Activated naive CD8-positive, alpha-beta T cell treated with anti-CD3 and anti-CD28 coated beads, Interleukin-2, amount 10 ng/mL, durations not matched to agents 7 days and 5 days (primary cell): ENCODE measurements around the gene HELLS. TPM values are rescaled to one million over a fixed set of nuclear protein-coding genes. Genes with fewer than 3 reads are reported as not detected.
A peak's percentile ranks its signal among the peaks of the same experiment; 100 is the strongest.
"Not testable (repeated sequence)": the region's sequence is repeated elsewhere in the genome, so short reads cannot be mapped to it uniquely, and the experiment has no call there.

Experiments
- ATAC-seq: fragments of 150-1000 bp; cut with Tn5 transposase; one replicate; pipeline ENCODE4 v1.10.0; 2021; ENCODE audit warnings: low read depth, moderate library complexity
- POLR2A ChIA-PET: fragments of 350-600 bp; sonication (Branson Sonifier 250); formaldehyde crosslinking; loops from one replicate; lab custom pipeline; 2021; ENCODE audit warnings: antibody characterized with exemption; lab: Charles Lee
- DNase-seq: peaks from one replicate; pipeline ENCODE4 v3.0.0; 2021
- H3K27ac Mint-ChIP-seq: one replicate; pipeline ENCODE4 v1.8.0; 2022; ENCODE audit warnings: mild to moderate bottlenecking, mixed read lengths
- H3K27me3 Mint-ChIP-seq: one replicate; pipeline ENCODE4 v1.8.0; 2022; ENCODE audit warnings: mild to moderate bottlenecking, moderate library complexity, mixed read lengths
- H3K36me3 Mint-ChIP-seq: one replicate; pipeline ENCODE4 v1.8.0; 2021; ENCODE audit warnings: mild to moderate bottlenecking, mixed read lengths
- H3K4me1 Mint-ChIP-seq: one replicate; pipeline ENCODE4 v1.8.0; 2021; ENCODE audit warnings: mixed read lengths
- H3K4me3 Mint-ChIP-seq: one replicate; pipeline ENCODE4 v1.8.0; 2022; ENCODE audit warnings: mild to moderate bottlenecking, moderate library complexity, mixed read lengths
- H3K9me3 Mint-ChIP-seq: one replicate; pipeline ENCODE4 v1.8.0; 2021; ENCODE audit warnings: mixed read lengths
- total RNA-seq, 2 experiments: library from RNA; stranded (reverse); gene quantifications; one replicate each; pipeline ENCODE4 v1.2.3, GENCODE V29; 2021

The HELLS gene
- 100 to 1,000 TPM in 1 of 2 experiments, 10 to 100 TPM in 1; 98.1 to 114 TPM for total RNA-seq

- DNase-seq (peak; percentile 80), ATAC-seq (peak; percentile 76)
- H3K27ac Mint-ChIP-seq: peak within 1 kb of the TSS; percentile 94
- peaks cover 9% of the 10 kb centered on the region for H3K36me3 Mint-ChIP-seq
- H3K4me3 Mint-ChIP-seq: peak within 1 kb of the TSS; percentile 99
- POLR2A ChIA-PET: interaction anchor here (0.6 to 1.5 kb wide), 3 partner anchors 14 to 750 kb away, joined by 3 to 5 read pairs (median 3); no protein-coding TSS in a partner anchor
- no peaks in the 10 kb centered on the region for H3K9me3 Mint-ChIP-seq
- H3K4me1 Mint-ChIP-seq: peaks cover 28% of the 10 kb centered on the region
- H3K27me3 Mint-ChIP-seq: peaks cover 8% of the 10 kb centered on the region
Observed at GRCh38 chr10:94545391-94546048, at the start of gene HELLS. TSS of gene HELLS (plus strand) at chr10:94545788. CDS start at chr10:94545922, 134 bp downstream.

- DNase-seq (no peak), ATAC-seq (no peak)
- Mint-ChIP-seq H3K4me1 (no peaks in the 10 kb centered on the region), H3K27ac (no peak overlapping the region), H3K36me3 (no peaks in the 10 kb centered on the region), H3K9me3 (no peaks in the 10 kb centered on the region), H3K27me3 (peaks cover 2% of the 10 kb centered on the region), H3K4me3 (no peak overlapping the region)
- POLR2A ChIA-PET: no interaction called here
Observed at GRCh38 chr10:94496010-94496409, 49.6 kb upstream of the HELLS start.

GRCh38 chr10:94496646-94497045 lies 48.9 kb upstream of the HELLS start:
- H3K4me3 Mint-ChIP-seq: no peak overlapping the region

GRCh38 chr10:94500063-94500462 lies 45.5 kb upstream of the HELLS start:
- no peaks in the 10 kb centered on the region for H3K36me3 Mint-ChIP-seq
- no peaks in the 10 kb centered on the region for H3K9me3 Mint-ChIP-seq
- no peak overlapping the region for H3K4me3 Mint-ChIP-seq
- DNase-seq (no peak), ATAC-seq (no peak)
- H3K4me1 Mint-ChIP-seq: no peaks in the 10 kb centered on the region
- no peak overlapping the region for H3K27ac Mint-ChIP-seq
- POLR2A ChIA-PET: no interaction called here
- H3K27me3 Mint-ChIP-seq: peaks cover 2% of the 10 kb centered on the region

More at GRCh38 chr10:94496646-94497045, 48.9 kb upstream of the HELLS start:
- Mint-ChIP-seq H3K9me3 (no peaks in the 10 kb centered on the region), H3K27me3 (peaks cover 2% of the 10 kb centered on the region), H3K27ac (no peak overlapping the region), H3K36me3 (no peaks in the 10 kb centered on the region), H3K4me1 (no peaks in the 10 kb centered on the region)
- ATAC-seq: no peak
- DNase-seq: no peak
- POLR2A ChIA-PET: no interaction called here

GRCh38 chr10:94521276-94522250 lies 24.0 kb upstream of the HELLS start:
- H3K27ac Mint-ChIP-seq: no peak overlapping the region
- H3K4me1 Mint-ChIP-seq: no peaks in the 10 kb centered on the region
- ATAC-seq (no peak), DNase-seq (no peak)
- POLR2A ChIA-PET: no interaction called here
- H3K36me3 Mint-ChIP-seq: no peaks in the 10 kb centered on the region
- H3K27me3 Mint-ChIP-seq: peaks cover 3% of the 10 kb centered on the region
- no peak overlapping the region for H3K4me3 Mint-ChIP-seq
- no peaks in the 10 kb centered on the region for H3K9me3 Mint-ChIP-seq

- Mint-ChIP-seq H3K4me3 (no peak overlapping the region), H3K27ac (no peak overlapping the region), H3K4me1 (no peaks in the 10 kb centered on the region), H3K27me3 (peaks cover 13% of the 10 kb centered on the region), H3K36me3 (no peaks in the 10 kb centered on the region), H3K9me3 (no peaks in the 10 kb centered on the region)
- ATAC-seq (no peak), DNase-seq (no peak)
- POLR2A ChIA-PET: no interaction called here
Observed at GRCh38 chr10:94524146-94524545, 21.4 kb upstream of the HELLS start.

- H3K4me1 Mint-ChIP-seq: no peaks in the 10 kb centered on the region
- no peak overlapping the region for H3K4me3 Mint-ChIP-seq
- DNase-seq: no peak
- H3K27ac Mint-ChIP-seq: no peak overlapping the region
- POLR2A ChIA-PET: no interaction called here
- no peaks in the 10 kb centered on the region for H3K36me3 Mint-ChIP-seq
- no peaks in the 10 kb centered on the region for H3K9me3 Mint-ChIP-seq
- no peak for ATAC-seq
- H3K27me3 Mint-ChIP-seq: peaks cover 13% of the 10 kb centered on the region
Observed at GRCh38 chr10:94524711-94525110, 20.9 kb upstream of the HELLS start.

- H3K27me3 Mint-ChIP-seq: peaks cover 29% of the 10 kb centered on the region
- H3K36me3 Mint-ChIP-seq, ATAC-seq, DNase-seq, H3K4me1 Mint-ChIP-seq, H3K9me3 Mint-ChIP-seq, H3K4me3 Mint-ChIP-seq, POLR2A ChIA-PET, H3K27ac Mint-ChIP-seq: not testable (repeated sequence)
Observed at GRCh38 chr10:94531550-94531949, 14.0 kb upstream of the HELLS start.

- no peak for ATAC-seq
- no peaks in the 10 kb centered on the region for H3K4me1 Mint-ChIP-seq
- POLR2A ChIA-PET: no interaction called here
- H3K4me3 Mint-ChIP-seq: no peak overlapping the region
- H3K36me3 Mint-ChIP-seq: no peaks in the 10 kb centered on the region
- peaks cover 21% of the 10 kb centered on the region for H3K27me3 Mint-ChIP-seq
- H3K9me3 Mint-ChIP-seq: no peaks in the 10 kb centered on the region
- no peak overlapping the region for H3K27ac Mint-ChIP-seq
- DNase-seq: no peak
Observed at GRCh38 chr10:94533027-94533426, 12.6 kb upstream of the HELLS start.

- H3K27ac Mint-ChIP-seq, H3K9me3 Mint-ChIP-seq, ATAC-seq, POLR2A ChIA-PET, DNase-seq, H3K36me3 Mint-ChIP-seq, H3K4me3 Mint-ChIP-seq, H3K27me3 Mint-ChIP-seq: not testable (repeated sequence)
- H3K4me1 Mint-ChIP-seq: peaks cover 19% of the 10 kb centered on the region
Observed at GRCh38 chr10:94542282-94542681, 3.3 kb upstream of the HELLS start.

- Mint-ChIP-seq H3K9me3 (no peaks in the 10 kb centered on the region), H3K27me3 (peaks cover 4% of the 10 kb centered on the region), H3K36me3 (peaks cover 10% of the 10 kb centered on the region), H3K4me1 (peaks cover 28% of the 10 kb centered on the region), H3K4me3 (peak overlapping the region; percentile 99), H3K27ac (peak overlapping the region; percentile 94)
- DNase-seq: no peak
- no peak for ATAC-seq
- POLR2A ChIA-PET: interaction anchor here (0.6 to 1.5 kb wide), 3 partner anchors 13 to 749 kb away, joined by 3 to 5 read pairs (median 3); no protein-coding TSS in a partner anchor
Observed at GRCh38 chr10:94546049-94546900, 687 bp downstream of the HELLS start.

GRCh38 chr10:94546901-94547185 lies 1.3 kb downstream of the HELLS start:
- H3K27me3 Mint-ChIP-seq: no peaks in the 10 kb centered on the region
- H3K36me3 Mint-ChIP-seq: peaks cover 10% of the 10 kb centered on the region
- H3K27ac Mint-ChIP-seq: no peak overlapping the region
- no peak for DNase-seq
- no peak for ATAC-seq
- peak overlapping the region; percentile 99 for H3K4me3 Mint-ChIP-seq
- peaks cover 28% of the 10 kb centered on the region for H3K4me1 Mint-ChIP-seq
- no peaks in the 10 kb centered on the region for H3K9me3 Mint-ChIP-seq
- POLR2A ChIA-PET: interaction anchor here (1.3 kb wide), 1 partner anchor 13 kb away, joined by 3 read pairs; no protein-coding TSS in a partner anchor

GRCh38 chr10:94549221-94549620 lies 3.6 kb downstream of the HELLS start:
- Mint-ChIP-seq H3K4me3 (no peak overlapping the region), H3K27me3 (no peaks in the 10 kb centered on the region), H3K36me3 (peaks cover 10% of the 10 kb centered on the region), H3K27ac (no peak overlapping the region), H3K9me3 (no peaks in the 10 kb centered on the region), H3K4me1 (peaks cover 26% of the 10 kb centered on the region)
- DNase-seq: no peak
- ATAC-seq: no peak
- POLR2A ChIA-PET: no interaction called here
